ENCODE measurements around the gene NPM1.

NPM1 gene

DNA sequence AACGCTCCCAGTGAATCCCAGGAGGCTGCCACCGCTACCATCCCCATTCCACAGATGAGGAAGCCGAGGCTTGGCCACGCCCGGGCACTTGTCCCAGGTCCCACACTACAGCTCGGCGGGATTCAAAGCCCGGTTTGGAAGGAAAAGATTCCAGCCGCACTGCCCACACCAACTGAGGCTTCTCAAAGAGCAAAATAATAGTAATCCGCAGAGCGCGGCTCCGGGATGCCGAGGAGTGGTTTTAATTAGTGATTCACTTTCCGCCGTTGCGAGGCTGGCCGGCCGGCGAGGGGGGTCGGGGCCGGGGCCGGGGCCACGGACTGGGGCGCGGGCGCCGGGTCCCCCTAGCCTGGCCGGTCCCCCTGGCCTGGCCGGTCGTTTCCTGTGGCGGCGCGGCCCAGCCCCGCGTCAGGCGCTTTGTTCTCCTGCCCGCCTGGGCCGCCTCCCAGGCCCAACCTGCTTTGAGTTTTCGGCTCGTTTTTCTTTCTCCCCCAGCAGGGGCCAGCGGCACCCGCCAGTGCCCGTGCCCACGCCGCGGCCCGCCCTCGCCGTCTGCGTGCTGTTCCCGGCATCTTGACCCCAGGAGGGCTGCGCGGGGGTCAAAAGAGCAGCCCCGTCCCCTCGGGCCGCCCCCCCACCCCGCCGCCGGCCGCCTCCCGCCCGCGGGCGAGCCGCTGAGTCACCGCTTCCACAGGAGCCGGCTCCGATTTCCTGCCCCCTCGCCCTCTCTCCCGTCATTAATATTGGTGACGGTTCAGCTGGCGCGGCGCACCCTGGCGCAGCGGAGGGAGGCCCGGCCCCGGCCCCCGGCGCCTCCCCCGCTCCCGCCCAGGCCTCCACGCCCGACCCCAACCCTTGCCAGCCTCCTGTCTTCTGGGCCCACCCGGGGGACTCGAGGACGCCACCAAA, 63.0 kb downstream of the NPM1 start:
- DNase-seq (ENCODE audit: low read depth): no peak

DNA sequence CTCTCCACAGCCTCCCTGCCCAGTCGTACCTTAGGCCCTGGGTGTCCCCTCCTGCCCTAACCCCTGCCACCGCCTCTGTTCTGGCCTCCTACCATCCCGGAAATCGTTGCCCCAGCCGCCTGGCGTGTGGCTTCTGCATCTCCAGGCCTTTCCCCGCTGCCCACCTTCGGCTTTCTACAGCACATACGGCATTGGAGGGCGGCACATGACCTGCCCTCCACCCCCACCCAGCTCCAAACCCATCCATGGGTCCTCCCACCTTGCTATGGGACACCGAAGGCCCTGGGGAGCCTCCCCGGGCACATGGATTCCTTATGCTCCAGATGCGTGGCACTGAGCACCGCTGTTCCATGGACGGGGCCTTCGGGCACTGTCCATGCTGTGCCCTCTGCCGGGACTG, 63.8 kb downstream of the NPM1 start:
- no peak for DNase-seq (ENCODE audit: low read depth)

DNA sequence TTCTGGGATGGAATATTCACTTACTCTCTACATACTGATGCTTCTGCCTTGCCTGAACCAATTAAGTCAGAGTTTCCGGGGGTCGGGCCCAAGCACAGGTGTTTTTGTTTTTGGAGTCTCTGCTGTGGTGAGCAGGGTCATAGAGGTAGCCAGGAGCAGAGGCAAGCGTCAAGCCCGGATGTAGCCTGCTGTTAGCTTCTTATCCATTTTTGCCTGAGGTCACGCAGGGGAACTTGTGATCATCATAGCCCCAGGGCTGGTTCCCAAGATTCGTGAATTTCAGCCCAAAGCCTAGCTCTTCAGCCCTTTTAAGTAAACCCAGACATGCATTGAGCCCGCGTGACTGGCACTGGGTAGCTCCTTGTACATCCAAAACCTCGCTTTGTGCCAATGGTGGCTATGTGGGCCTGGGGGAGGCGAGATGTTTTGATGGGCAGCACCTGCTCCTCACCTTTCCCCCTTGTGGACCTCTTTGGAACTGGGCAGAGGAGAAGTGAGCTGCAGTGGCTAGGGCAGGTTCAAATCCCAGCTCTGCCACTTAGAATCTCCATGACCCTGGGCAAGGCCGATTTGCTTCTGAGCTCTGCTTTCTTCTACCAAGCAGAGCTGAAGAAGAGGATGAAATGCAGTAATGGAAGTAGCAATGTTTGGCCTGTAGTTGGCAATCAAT, 65.5 kb downstream of the NPM1 start:
- no peak for DNase-seq (ENCODE audit: low read depth)

DNA sequence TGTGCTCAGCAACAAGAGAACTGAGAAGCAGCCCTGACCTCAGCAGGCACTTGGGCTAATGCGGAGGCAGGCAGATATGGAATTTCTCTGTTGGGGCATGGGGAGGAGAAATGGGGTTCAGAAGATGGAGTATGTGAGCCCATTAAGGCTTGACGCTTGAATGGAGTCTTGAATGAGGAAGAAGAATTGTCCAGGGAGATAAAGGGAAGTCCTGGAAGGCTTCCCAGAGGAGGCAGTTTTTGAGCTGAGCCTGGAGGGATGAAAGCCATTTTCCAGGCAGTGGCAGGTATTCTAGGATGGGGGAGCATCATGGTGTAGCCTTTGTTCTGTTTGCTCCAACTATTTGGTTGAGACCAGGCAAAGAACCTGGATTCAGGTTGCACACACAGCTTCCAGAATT, 66.3 kb downstream of the NPM1 start:
- DNase-seq (ENCODE audit: low read depth): no peak

DNA sequence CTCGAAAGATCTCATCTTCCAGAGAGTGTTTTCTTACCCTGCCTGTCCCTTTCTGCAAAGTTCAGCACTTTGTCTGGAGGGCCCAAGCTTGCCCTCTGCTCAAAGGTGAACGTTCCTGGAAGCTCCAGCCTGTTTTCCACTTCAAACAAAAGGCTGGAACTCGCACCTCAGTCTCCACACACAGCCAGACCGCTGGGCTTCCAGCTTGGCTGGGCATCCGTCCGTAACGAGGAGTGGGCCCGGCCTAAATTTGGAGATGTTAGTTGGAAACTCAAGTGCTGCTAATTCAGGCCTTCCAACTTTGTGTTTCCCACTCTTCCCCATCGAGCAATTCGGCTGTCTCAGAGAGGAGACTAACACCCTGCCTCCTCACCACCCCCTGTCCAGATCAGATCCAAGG, 66.9 kb downstream of the NPM1 start:
- DNase-seq (ENCODE audit: low read depth): no peak

- DNase-seq (ENCODE audit: low read depth): no peak
Observed at GRCh38 chr5:171455522-171455921, 67.9 kb downstream of the NPM1 start.

- DNase-seq (ENCODE audit: low read depth): no peak
Observed at GRCh38 chr5:171457208-171457981, 69.7 kb downstream of the NPM1 start.

GRCh38 chr5:171459839-171460238, 72.2 kb downstream of the NPM1 start:
- no peak for DNase-seq (ENCODE audit: low read depth)
